ENCODE results near the gene MEN1.
"Not testable (repeated sequence)": the region's sequence is repeated elsewhere in the genome, so short reads cannot be mapped to it uniquely, and the experiment has no call there.

Gene MEN1

DNA sequence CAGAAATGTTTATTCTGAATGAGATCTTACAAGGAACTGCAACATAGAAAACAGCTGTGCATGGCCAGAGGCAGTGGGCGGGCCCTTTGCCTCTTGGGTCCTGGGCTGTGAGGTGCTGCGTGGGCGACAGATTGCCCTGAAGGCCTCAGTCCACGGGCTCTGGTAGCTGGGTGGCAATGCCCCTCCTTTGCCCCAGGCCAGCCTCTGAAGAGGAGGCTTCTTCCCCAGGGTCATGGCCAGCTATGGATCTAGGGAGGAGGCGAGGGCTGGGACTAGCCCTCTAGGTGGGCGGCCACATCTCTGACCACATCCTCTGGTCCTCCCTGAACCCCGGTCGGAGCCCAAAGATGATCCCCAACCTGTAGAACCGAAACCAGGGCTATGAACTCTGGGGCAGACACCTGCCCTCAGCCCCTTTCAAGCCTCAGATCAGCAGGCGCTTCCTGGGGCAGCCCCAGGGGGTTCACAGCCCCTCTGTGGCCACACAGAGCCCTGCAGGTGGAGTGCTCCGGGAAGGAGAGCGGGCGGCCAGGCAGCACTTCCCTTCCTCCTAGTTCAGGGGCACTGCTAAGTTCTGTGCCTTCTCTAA, 40.7 kb upstream of the MEN1 start:
- Mint-ChIP-seq H3K27ac (peak overlapping the region; percentile 85), H3K4me1 (ENCODE audit: low read depth) (peaks cover 51% of the 10 kb centered on the region), H3K27me3 (ENCODE audit: low read depth) (no peaks in the 10 kb centered on the region), H3K9me3 (no peaks in the 10 kb centered on the region), H3K36me3 (ENCODE audit: low read depth) (peaks cover 35% of the 10 kb centered on the region), H3K4me3 (peak overlapping the region; percentile 59)
- peak; percentile 63 for DNase-seq (ENCODE audit: low spot score)

DNA sequence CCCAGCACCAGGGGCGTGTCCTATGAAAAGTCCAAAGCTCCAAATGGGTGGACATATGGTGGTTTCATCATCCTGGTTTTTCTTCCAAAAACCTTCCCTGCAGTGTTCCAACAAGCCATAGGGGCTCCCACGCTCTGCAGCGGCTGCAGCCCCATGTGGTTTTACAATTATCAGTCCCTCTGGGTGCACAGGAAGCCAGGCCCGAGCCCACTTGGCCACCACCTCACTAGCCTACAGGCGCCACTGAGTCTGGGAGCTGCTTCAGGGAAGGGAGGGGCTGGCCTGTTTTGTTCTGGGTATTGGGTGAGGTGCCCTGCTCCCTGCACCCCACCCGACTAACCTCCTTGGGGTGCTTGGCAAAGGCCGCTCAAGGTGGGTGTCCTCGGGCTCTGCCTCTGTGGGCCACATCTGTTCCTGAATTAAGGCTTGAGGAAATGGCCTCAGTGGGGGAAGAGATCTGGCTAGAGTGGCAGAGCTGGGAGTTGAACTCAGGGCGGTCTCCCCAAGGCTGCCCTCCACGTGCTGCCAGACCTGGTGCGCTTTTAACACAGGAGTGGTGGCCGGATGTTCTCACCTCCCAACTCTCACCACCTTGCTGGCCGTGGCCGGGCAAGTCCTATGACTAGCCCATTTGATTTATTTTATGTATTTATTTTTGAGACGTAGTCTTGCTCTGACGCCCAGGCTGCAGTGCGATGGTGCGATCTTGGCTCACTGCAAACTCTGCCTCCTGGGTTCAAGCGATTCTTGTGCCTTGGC, 39.4 kb upstream of the MEN1 start:
- Mint-ChIP-seq H3K27me3 (ENCODE audit: low read depth) (no peaks in the 10 kb centered on the region), H3K27ac (peak overlapping the region; percentile 49), H3K9me3 (no peaks in the 10 kb centered on the region), H3K4me1 (ENCODE audit: low read depth) (peaks cover 45% of the 10 kb centered on the region), H3K4me3 (no peak overlapping the region), H3K36me3 (ENCODE audit: low read depth) (peaks cover 24% of the 10 kb centered on the region)
- no peak for DNase-seq (ENCODE audit: low spot score)

DNA sequence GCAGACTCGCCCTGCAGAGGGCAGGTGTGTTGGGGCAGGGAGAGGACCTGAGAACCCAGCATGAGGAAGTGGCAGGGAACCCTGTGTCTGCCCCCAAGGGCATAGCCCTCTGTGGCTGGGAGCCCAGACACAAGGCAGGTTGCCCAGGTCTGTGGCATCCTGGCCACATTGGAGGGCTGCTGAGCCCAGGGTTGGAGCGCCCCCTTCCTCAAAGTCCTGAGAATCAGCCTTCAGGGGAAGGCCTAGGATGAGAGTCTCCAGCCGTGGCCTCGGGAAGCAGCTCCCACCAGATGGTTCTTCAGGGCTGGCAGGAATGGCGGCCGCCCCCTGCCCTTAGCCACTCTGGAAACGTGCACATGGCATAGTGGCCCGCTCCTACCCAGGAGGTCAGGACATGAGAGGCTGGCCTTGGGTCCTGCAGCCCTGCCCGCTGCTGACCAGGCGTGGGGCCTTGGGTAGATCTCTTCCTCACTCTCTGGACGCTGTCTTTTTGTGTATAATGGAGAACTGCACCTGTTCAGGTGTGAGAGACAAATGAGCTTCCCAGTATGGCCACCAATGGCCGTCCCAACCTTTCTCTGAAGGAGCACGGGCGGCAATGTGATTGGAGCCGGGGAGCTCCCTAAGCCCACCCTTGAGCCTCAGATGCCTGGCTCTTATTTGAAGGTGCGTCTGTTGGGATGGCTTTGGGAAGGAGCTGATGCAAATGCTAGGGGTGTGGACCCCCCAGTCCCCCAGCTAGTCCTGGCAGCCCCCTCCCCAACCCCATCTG, 38.7 kb upstream of the MEN1 start:
- Mint-ChIP-seq H3K9me3 (no peaks in the 10 kb centered on the region), H3K27ac (no peak overlapping the region), H3K27me3 (ENCODE audit: low read depth) (no peaks in the 10 kb centered on the region), H3K4me1 (ENCODE audit: low read depth) (peaks cover 42% of the 10 kb centered on the region), H3K4me3 (no peak overlapping the region), H3K36me3 (ENCODE audit: low read depth) (peaks cover 17% of the 10 kb centered on the region)
- DNase-seq (ENCODE audit: low spot score): no peak

DNA sequence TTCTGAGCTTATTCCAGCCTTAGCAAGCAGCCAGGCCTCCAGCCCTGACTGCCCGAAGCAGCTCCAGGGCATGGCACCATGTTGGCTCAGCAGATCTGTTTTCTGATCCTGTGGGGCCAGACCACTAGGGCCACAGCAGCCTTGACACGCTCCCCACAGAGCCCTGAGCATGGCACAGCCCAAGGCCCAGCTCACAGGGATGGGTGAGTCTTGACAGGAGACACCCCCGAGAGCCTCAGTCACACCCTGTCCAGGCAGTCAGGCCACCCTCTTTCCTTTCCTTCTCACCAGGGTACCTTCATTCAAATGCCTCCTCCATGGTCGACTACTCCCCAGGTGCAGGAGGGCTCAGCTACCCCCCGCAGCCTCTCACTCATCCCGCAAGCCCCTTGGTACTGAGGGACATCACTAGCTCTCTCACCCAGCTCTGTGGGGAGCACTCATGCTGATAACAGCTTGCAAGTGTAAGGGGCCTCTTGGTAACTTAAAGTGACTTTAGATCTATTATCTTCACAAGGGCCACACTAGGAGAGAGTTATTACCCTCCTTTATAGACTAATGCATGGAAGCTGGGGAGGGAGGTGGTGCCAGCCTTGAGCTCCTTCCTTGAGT, 38.0 kb upstream of the MEN1 start:
- H3K27ac Mint-ChIP-seq: peak overlapping the region; percentile 68
- DNase-seq (ENCODE audit: low spot score): no peak
- peaks cover 12% of the 10 kb centered on the region for H3K36me3 Mint-ChIP-seq (ENCODE audit: low read depth)
- H3K27me3 Mint-ChIP-seq (ENCODE audit: low read depth): no peaks in the 10 kb centered on the region
- peaks cover 45% of the 10 kb centered on the region for H3K4me1 Mint-ChIP-seq (ENCODE audit: low read depth)
- no peak overlapping the region for H3K4me3 Mint-ChIP-seq
- no peaks in the 10 kb centered on the region for H3K9me3 Mint-ChIP-seq

DNA sequence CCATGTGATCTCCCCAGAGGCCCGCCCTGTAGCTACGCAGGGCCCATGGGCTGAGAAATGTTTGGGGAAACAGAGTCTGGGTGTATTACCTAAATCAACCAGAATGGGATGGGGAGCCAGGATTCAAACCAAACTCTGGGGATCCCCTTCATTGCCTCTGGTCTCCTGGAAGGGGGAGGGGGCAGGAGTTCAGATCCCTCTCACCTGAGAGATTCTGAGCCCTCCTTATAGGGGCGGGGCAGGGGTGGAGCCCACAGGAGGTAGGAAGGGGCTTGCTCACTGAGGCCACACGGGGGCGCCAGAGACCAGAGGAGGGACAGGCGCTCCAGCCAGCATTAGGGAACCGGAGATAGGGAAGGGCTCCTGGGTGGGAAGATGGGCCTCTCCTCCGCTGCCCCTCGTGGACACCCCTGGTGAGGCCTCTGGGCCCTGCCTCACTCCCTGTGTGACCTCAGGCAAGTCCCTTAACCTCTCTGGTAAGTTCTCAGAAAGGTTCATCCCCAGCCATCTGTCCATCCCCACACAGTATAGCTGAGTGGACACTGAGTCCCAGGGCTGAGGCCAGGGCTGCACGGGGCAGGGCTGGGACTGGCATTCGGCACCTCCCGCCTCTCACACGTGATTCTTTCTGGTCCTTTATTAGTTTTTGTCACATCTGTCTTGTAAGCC, 36.8 kb upstream of the MEN1 start:
- Mint-ChIP-seq H3K9me3 (no peaks in the 10 kb centered on the region), H3K27me3 (ENCODE audit: low read depth) (no peaks in the 10 kb centered on the region), H3K27ac (peak overlapping the region; percentile 65), H3K36me3 (ENCODE audit: low read depth) (peaks cover 4% of the 10 kb centered on the region), H3K4me1 (ENCODE audit: low read depth) (peaks cover 34% of the 10 kb centered on the region), H3K4me3 (no peak overlapping the region)
- DNase-seq (ENCODE audit: low spot score): peak; percentile 84

- not testable (repeated sequence) for H3K27me3 Mint-ChIP-seq (ENCODE audit: low read depth); H3K36me3 Mint-ChIP-seq (ENCODE audit: low read depth); H3K27ac Mint-ChIP-seq; DNase-seq (ENCODE audit: low spot score); H3K9me3 Mint-ChIP-seq
- peak overlapping the region; percentile 15 for H3K4me3 Mint-ChIP-seq
- H3K4me1 Mint-ChIP-seq (ENCODE audit: low read depth): peaks cover 23% of the 10 kb centered on the region
Observed at GRCh38 chr11:64845776-64846129, 35.4 kb upstream of the MEN1 start.

DNA sequence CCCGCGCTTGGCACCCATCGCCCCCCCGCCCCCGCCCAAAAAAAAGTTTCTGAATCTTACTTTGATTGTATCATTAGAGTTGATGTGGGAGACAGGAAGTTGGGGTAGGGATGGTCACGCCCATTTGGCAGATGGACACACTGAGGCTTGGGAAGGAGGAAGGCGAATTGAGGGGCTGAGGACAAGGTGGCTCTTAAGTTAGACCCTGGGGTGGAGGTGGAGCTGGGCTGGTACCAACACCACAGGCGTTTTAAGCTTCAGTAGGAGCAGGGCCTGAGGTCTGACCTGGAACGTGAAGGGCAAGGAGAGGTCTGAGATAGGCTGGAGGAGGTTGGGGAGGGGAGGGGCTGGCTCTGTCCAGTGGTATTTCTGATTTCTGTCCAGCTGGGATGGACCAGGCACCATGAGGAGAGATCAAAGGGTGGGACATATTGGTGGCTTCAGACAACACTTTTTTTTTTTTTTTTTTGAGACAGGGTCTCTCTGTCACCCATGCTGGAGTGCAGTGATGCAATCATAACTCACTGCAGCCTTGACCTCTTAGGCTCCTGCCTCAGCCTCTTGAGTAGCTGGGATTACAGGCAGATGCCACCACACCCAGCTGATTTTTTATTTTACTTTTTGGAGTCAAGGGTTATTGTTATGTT, 34.9 kb upstream of the MEN1 start:
- Mint-ChIP-seq H3K9me3 (no peaks in the 10 kb centered on the region), H3K4me3 (peak overlapping the region; percentile 53), H3K36me3 (ENCODE audit: low read depth) (no peaks in the 10 kb centered on the region), H3K27ac (peak overlapping the region; percentile 39), H3K27me3 (ENCODE audit: low read depth) (no peaks in the 10 kb centered on the region), H3K4me1 (ENCODE audit: low read depth) (peaks cover 22% of the 10 kb centered on the region)
- DNase-seq (ENCODE audit: low spot score): no peak

DNA sequence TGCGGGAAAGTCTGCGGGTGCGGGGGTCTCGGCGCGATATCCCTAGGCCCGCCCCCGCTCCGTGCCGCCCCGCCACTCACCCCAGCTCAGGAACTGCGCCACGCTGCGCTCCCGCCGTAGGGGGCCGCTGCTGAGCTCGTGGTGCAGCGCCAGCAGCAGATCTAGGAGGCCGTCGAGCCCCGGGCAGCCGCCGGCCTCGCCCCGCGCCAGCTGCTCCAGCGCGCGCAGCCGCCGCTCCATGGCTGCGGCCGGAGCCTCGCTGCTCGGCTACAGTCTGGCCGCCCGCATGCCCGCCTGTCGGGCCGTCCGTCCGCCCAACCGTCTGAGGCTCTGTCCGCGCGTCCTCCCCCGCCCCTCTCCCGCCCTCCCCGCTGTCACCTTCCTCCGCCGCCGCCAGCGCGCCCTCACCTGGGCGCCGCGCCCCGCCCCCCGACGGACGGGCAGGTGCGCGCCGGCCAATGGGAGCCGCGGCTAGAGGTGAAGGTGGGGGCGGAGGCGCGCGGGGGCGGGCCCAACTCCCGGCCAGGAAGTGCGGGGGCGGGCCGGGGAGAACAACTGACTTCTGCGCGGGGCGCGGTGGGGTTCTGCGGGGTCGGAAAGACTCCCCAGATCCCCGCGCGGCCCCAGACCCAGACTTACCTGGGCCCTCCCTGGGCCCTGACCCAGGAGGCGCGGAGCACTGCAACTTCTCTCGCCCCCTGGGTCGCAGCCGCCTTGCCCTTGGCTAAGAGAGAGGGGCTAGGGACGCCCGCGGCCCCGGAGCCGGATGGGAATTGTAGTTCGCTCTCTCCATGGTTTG, 34.2 kb upstream of the MEN1 start, which contains the start of gene CDC42BPG:
TSS of gene CDC42BPG (minus strand) at position 324 of the 799 bp plus-strand sequence. CDS start at position 240, 84 bp downstream.
- Mint-ChIP-seq H3K9me3 (no peaks in the 10 kb centered on the region), H3K4me3 (peak within 1 kb of the TSS; percentile 83), H3K36me3 (ENCODE audit: low read depth) (no peaks in the 10 kb centered on the region), H3K27me3 (ENCODE audit: low read depth) (no peaks in the 10 kb centered on the region), H3K27ac (peak within 1 kb of the TSS; percentile 71), H3K4me1 (ENCODE audit: low read depth) (peaks cover 22% of the 10 kb centered on the region)
- DNase-seq (ENCODE audit: low spot score): peak; percentile 53

DNA sequence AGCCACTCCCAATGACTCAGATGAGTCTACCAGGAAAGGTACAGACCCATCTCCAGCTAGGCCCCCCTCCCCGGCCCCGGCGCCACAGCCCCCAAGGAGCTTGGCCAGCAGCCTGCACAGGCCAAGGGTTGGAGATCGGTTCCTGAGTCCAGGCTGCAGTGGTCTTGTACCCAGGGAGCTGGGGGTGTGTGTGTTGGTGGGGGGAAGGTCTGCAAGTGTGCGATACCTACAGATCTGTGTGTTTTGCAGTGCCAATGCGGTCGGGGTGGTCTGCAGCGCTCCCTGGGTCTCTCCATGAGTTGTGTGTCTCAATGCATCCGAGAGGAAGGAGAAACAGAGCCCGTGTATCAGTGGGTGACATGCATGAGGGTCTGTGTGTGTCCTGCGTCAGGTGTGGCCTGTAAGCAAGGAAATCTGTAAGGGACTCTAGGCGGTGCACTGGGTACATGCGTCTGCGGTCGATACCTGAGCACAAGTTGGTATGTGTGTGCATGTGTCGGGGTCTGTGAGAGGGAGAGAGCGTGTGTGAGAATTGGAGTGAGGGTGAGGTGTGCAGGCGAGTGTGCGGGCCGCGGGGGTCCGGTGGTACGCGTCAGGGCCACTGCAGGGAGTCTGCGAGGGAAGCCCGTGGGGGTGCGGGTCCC, 33.5 kb upstream of the MEN1 start:
- peak overlapping the region; percentile 83 for H3K4me3 Mint-ChIP-seq
- H3K27ac Mint-ChIP-seq: peak overlapping the region; percentile 71
- no peaks in the 10 kb centered on the region for H3K27me3 Mint-ChIP-seq (ENCODE audit: low read depth)
- H3K4me1 Mint-ChIP-seq (ENCODE audit: low read depth): peaks cover 20% of the 10 kb centered on the region
- no peaks in the 10 kb centered on the region for H3K9me3 Mint-ChIP-seq
- DNase-seq (ENCODE audit: low spot score): no peak
- H3K36me3 Mint-ChIP-seq (ENCODE audit: low read depth): no peaks in the 10 kb centered on the region

GRCh38 chr11:64842851-64843685, 32.7 kb upstream of the MEN1 start:
- no peak overlapping the region for H3K27ac Mint-ChIP-seq
- no peak for DNase-seq (ENCODE audit: low spot score)
- H3K4me1 Mint-ChIP-seq (ENCODE audit: low read depth): peaks cover 15% of the 10 kb centered on the region
- no peaks in the 10 kb centered on the region for H3K9me3 Mint-ChIP-seq
- H3K27me3 Mint-ChIP-seq (ENCODE audit: low read depth): no peaks in the 10 kb centered on the region
- H3K4me3 Mint-ChIP-seq: peak overlapping the region; percentile 83
- no peaks in the 10 kb centered on the region for H3K36me3 Mint-ChIP-seq (ENCODE audit: low read depth)

DNA sequence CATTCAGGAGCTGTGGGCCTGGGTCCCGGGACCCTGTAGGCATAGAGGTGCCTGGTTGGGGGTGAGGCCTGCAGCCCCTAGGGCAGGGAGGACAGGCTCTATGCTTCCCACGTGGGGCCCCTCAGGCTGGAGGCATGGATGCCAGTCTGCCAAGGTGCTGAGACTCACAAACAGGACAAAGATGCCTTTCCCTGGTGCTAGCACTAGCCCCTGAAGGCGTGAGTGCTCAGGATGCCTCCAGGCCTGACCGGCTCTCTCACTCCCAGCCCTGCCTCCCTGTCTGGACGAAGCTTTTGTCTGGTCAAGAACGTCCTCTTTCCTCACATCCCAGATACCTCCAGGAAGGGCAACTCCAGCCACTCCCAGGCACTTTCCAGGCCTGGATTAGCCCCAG, 32.0 kb upstream of the MEN1 start:
- no peak for DNase-seq (ENCODE audit: low spot score)
- no peaks in the 10 kb centered on the region for H3K9me3 Mint-ChIP-seq
- no peak overlapping the region for H3K27ac Mint-ChIP-seq
- no peaks in the 10 kb centered on the region for H3K36me3 Mint-ChIP-seq (ENCODE audit: low read depth)
- peaks cover 12% of the 10 kb centered on the region for H3K4me1 Mint-ChIP-seq (ENCODE audit: low read depth)
- no peaks in the 10 kb centered on the region for H3K27me3 Mint-ChIP-seq (ENCODE audit: low read depth)
- H3K4me3 Mint-ChIP-seq: no peak overlapping the region

All from T-helper 2 cell treated with Interferon-gamma antibody and Interleukin-4, amounts not matched to agents 5 μg/mL and 100 μg/mL, for 36 hours (primary cell).